HTERT RPE-1 (cell line): ENCODE measurements around the gene KRT31.
"Not testable (repeated sequence)": the region's sequence is repeated elsewhere in the genome, so short reads cannot be mapped to it uniquely, and the experiment has no call there.

ENCODE experiments used
- in situ Hi-C: fragments of 300-500 bp; cut with MboI; formaldehyde crosslinking; loops from 4 replicates; pipeline ENCODE4 v1.14.3; 2020; ENCODE audit warnings: low sequenced_read_pairs

KRT31 gene

GRCh38 chr17:41392278-41392677, 5.1 kb downstream of the KRT31 start:
- in situ Hi-C loops = no loop called here

DNA sequence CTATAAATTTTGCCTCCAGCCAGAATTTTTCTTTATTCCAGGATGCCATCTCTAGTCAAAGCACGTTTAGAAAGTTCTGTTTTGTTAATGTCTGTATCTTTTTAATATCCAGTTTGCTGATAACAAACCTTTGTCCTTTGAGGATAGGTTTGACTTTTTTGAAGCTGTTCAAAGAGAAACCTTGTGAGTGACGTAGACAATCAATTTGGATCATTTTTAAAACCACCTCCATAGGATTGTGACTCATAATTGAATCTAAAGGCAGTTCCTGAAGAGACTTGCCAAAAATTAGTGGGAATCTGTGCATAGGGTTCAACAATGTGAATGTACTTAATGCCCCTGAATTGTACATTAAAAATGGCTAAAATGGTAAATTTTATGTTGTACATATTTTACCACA, 5.9 kb downstream of the KRT31 start:
- in situ Hi-C loops = no loop called here

DNA sequence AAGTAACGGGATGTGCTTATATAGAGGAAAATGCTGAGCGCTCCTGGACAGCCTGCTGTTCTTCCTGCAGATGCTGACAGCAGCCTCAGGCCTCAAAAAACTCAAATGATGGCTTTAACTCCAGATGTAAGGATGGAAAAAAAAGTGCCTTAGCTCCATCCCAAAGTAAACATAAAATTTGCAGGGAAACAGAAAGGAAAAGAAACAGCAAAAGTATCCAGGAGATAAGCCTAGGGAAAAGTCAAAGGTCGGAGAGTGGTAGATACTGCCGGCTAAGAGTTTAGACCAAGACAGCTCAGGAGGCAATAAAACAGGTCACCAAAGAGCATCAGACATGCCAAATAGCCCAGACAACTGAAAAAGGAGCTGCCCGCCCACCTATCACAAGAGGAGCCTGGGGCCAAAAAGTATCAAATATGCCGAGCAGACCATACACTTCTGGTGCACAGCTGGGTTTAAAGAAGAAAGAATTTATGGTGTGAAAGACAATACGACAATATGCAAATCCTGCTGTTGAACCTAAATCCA, 6.9 kb downstream of the KRT31 start:
- in situ Hi-C loops = no loop called here

GRCh38 chr17:41387670-41388069, 9.7 kb downstream of the KRT31 start:
- in situ Hi-C loops = no loop called here

DNA sequence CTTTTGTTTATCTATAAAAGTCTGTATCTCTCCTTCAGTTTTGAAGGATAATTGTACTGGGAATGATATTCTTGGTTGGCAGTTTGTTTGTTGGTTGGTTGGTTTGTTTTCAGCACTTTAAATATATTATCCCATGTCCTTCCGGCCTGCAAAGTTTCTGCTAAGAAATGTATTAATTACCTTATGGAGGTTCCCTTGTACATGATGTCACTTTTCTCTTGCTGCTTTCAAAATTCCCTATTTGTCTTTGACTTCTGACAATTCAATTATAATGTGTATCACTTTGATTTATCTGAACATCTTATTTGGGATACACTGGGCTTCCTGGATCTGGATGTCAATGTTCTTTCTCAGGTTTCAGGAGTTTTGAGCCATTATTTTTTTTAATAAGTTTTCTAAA, 11.2 kb downstream of the KRT31 start:
- in situ Hi-C loops = no loop called here

DNA sequence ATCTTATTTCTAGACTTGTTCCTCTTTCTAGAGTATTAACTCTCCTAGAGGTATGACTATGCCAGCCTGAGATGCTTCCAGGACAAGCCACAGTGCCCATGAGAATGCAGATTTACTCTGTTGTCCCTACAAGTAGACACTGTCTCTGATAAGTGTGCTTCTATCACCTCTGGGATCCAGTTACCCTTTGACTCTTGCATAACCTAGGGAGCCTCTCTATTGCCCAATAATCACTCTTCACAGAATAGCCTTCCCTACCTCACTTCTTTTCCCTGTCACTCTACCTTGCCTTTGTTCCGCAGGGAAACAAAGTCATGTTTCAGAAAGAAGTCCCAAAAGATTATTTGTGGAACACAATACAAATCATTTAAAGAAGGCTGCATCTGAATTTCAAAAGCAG, 13.7 kb downstream of the KRT31 start:
- in situ Hi-C loops = no loop called here

DNA sequence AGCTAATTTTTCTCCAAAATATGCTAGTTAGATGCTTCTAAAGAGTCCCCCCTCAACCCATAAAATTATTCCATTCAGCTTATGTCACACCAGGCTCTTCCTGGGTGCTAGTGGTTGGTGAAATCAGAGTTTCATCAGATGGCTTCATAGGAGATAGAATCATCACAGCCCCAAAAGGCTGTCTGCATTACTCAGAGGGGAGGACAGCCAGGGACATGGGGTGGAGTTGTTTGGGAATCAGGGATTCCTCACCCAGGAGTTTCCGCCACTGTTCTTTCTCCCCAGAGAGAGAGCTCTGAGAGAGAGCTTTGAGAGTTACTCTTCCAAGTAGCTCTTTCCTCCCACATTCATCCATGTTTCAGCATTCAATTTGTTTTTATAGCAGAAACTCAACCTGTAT, 15.0 kb downstream of the KRT31 start:
- in situ Hi-C loops = no loop called here

DNA sequence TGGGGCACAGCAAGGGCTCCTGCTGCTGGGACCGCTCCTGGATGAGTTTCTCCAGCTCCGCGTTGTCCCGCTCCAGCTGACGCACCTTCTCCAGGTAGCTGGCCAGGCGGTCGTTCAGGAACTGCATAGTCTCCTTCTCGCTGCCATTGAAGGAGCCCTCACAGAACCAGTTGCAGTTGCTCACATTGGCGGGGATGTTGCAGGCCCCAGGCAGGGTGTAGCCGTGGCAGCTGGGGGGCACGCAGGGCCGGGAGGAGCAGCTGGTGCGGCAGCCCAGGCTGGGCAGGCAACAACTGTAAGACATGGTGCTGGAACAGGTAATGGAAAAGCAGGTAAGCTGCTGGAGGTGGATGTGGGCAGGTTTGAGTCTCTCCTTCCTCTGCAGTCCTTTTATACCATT, 15.5 kb downstream of the KRT31 start, which contains the start of gene KRT34:
Gene KRT34 (minus strand): TSS at position 364 of the 400 bp plus-strand sequence. CDS start 60 bp downstream, at position 304.
- in situ Hi-C loops = not testable (repeated sequence)

DNA sequence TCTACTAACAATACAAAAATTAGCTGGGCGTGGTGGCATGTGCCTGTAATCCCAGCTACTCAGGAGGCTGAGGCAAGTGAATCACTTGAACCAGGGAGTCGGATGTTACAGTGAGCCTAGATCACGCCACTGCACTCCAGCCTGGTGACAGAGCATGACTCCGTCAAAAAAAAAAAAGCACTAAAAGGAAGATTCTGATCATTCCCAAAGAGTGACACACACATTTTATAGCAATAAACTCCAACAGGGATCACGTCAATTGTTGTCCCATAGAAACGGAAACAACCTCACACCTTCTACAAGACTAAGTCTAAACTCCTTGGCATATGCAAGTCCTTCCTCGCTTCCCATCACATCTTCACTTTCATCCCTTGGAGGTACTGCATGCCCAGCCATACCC, 17.3 kb downstream of the KRT31 start:
- in situ Hi-C loops = not testable (repeated sequence)

DNA sequence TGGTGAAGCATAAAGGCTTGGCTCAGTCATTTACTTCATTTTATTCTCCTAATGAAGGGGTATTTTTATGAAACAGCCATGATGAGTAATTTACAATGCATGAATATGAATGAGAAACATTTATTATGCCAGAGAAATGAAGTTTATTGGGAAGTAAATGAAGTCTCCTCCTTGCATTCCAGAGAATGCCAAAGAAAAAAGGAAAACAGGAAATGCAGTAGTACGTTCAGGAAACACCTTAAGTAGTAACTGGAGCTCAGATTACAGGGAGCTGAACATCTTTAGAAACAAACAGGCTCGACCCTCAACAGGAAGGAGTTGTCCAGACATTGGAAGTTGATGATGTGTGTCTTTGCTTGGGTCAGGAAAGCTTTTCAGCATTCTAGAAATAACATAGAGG, 19.9 kb downstream of the KRT31 start:
- in situ Hi-C loops = no loop called here

DNA sequence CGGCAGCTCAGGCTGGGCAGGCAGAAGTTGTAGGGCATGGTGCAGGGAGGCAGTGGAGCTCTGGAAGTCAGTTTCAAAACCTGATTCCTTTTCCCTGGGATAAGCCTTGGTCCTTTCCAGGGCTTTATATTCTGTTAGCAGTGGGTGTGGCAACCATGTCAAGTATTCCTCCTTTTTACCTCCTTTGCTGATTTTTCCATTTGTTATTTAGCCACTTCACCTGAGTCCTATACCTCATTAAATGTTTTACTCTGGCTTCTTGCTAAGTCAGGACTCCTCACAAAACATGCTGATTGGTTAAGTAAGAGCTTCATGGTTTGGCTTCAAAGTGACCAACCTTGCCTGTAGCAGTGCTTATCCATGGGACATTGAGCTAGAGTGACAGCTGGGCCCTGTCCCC, 27.7 kb downstream of the KRT31 start, which contains the start of gene KRT33B:
Gene KRT33B (minus strand): TSS at position 101 of the 400 bp plus-strand sequence. CDS start 63 bp downstream, at position 38.
- in situ Hi-C loops = no loop called here

GRCh38 chr17:41369023-41369422, 28.4 kb downstream of the KRT31 start:
- in situ Hi-C loops = no loop called here

DNA sequence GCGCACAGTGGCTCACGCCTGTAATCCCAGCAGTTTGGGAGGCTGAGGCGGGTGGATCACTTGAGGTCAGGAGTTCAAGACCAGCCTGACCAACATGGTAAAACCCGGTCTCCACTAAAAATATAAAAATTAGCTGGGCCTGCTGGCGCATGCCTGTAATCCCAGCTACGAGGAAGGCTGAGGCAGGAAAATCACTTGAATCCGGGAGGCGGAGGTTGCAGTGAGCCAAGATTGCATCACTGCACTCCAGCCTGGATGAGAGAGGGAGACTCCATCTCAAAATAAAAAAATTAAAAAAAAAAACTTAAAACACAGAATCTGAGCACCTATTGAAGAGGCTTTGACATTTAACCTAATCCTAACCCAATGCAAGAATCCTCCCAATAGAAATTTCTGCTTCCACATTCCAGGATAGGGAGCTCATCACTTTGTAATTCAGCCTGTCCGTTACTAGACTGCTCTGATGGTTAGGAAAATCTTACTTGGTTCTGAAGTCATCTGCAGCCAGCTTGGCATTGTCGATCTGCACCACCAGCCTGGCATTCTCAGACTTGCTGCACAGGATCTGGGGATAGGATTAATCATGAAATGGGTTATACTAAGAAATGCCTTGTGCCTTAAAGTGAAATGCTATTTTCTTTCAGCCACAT, 29.9 kb downstream of the KRT31 start:
- in situ Hi-C loops = no loop called here

DNA sequence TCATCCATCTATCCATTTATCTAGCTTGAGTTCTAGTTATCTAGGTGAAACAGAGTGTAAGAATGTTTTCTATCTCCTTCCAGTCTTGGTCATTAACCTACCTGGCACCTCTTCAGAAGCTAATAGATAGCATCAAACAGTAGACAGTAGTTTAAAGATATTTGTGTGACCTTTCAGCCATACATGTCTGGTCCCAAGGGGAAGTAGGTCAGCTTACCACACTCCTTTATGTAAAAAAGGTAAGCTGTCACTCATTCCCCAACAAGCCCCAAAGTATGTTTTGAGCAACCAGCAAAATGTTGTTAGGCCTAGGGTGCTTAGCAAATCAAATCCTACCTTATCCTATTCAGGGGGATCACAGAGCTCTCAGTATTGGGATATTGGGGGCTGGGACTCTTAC, 31.3 kb downstream of the KRT31 start:
- in situ Hi-C loops = no loop called here

DNA sequence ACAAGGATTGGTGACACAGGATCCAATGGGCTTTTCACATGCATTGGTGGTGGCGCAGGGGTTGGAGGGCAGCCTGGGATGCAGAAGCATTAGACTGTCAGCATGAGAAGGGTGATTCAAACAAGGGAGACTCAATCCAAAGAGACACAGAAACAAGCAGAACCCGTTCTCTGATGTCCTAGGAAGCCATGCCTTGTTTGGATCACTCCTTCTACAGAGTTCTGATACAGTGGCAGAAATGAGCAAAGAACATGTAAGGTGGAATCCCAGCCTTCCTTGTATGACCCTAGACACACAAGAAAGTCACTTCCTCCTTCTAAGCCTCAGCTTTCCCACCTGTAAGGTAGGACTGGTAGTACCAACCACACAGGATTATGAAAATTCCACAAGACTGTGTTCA, 33.5 kb downstream of the KRT31 start:
- in situ Hi-C loops = no loop called here

GRCh38 chr17:41360296-41360995, 37.0 kb downstream of the KRT31 start:
- in situ Hi-C loops = no loop called here

DNA sequence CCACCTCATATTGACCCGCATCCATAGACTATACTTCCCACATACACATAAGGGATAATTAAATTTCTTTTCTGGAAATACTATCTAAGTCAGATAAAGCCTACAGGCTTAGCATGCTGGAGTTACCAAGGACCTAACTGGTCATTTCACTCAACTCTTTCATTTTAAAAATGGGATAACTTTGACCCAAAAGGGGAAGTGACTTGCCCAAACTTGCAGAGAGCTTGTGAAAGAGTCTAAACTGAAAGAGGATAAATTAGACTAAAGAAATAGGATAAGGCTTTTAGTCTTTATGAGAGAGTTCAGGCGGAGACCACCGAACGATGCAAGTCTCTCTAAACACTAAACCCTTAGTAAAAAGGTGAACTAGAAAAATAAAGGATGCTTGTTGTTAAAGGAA, 42.9 kb downstream of the KRT31 start:
- in situ Hi-C loops = no loop called here

GRCh38 chr17:41352597-41353366, 44.6 kb downstream of the KRT31 start:
- in situ Hi-C loops = no loop called here

DNA sequence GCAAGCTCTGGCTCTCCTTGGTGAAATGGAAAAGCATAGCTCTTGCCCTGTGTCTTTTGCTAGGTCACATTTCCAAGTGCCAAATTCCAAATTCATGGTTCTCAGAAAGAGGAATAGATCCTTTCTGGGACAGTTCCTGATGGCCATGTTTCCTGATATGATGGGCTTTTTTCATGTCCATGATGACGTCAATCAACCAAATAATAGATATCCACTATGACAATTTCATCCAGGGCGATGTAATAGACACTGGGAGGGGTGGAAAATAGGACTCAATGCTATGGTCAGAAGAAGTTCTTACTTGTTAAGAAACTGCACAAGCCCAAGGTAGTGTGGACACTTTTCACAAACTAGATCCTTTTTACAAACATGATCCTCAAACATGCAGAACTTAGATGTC, 46.2 kb downstream of the KRT31 start:
- in situ Hi-C loops = no loop called here

- in situ Hi-C loops = not testable (repeated sequence)
These were observed 47.0 kb downstream of the KRT31 start, which contains the start of gene KRT33A for GRCh38 chr17:41350381-41350878. Gene KRT33A (minus strand): TSS chr17:41350828. CDS start chr17:41350767, 61 bp downstream.
